ENCODE data around the gene FOXD2. TPM values are rescaled to one million over a fixed set of nuclear protein-coding genes. Genes with fewer than 3 reads are reported as not detected.

FOXD2 gene
- total RNA-seq, 4 donors from 2014 or later: 0.11 TPM; not detected in 3

GRCh38 chr1:47436304-47436978 lies 1.4 kb upstream of the FOXD2 start:
- in situ Hi-C loops (cut with MboI; ENCODE audit: low sequenced_read_pairs in 4 of 4) (loop anchor here in 1 of 4 donors (25.0 kb wide), 2 partner anchors 249 to 276 kb away; partner anchors contain the start of gene PDZK1IP1), intact Hi-C loops (cut with DNase I; ENCODE audit: low total_unique reads) (loop anchor here (2.0 kb wide), 1 partner anchor 274 kb away; no protein-coding TSS in a partner anchor)
- DNase-seq: peak in 1 of 2 donors; percentile 38
- TF ChIP-seq POLR2A (IDR thresholded peaks at IDR 0.05) (no peak), CTCF (IDR thresholded peaks at IDR 0.05 in 4 of 5, conservative IDR thresholded peaks at IDR 0.05 in 1 of 5) (peak; percentile 32 to 77 (median 64))
- Histone ChIP-seq H3K27me3 (peaks cover 66 to 86% (median 77%) of the 10 kb centered on the region in 3 donors), H3K36me3 (no peaks in the 10 kb centered on the region), H3K27ac (peak overlapping the region; percentile 69 to 78 (median 72)), H3K4me3 (peak overlapping the region; percentile 71 to 95 (median 74)), H3K9me3 (no peaks in the 10 kb centered on the region), H3K4me1 (peaks cover 8 to 17% of the 10 kb centered on the region in 2 donors)
- no peak for ATAC-seq

- H3K9me3 ChIP-seq: no peaks in the 10 kb centered on the region
- no peak for TF ChIP-seq CTCF (IDR thresholded peaks at IDR 0.05 in 4 of 5, conservative IDR thresholded peaks at IDR 0.05 in 1 of 5)
- TF ChIP-seq POLR2A (IDR thresholded peaks at IDR 0.05): no peak
- DNase-seq (no peak), ATAC-seq (peak in 1 of 2 donors; percentile 9)
- H3K36me3 ChIP-seq: no peaks in the 10 kb centered on the region
- H3K27ac ChIP-seq: peak overlapping the region; percentile 69 to 78 (median 72)
- in situ Hi-C loops (cut with MboI; ENCODE audit: low sequenced_read_pairs in 4 of 4) (loop anchor here in 1 of 4 donors (25.0 kb wide), 2 partner anchors 250 to 275 kb away; partner anchors contain the start of gene PDZK1IP1), intact Hi-C loops (cut with DNase I; ENCODE audit: low total_unique reads) (loop anchor here (2.0 kb wide), 1 partner anchor 274 kb away; no protein-coding TSS in a partner anchor)
- peaks cover 8 to 17% of the 10 kb centered on the region in 2 donors for H3K4me1 ChIP-seq
- H3K27me3 ChIP-seq: peaks cover 65 to 85% (median 77%) of the 10 kb centered on the region in 3 donors
- H3K4me3 ChIP-seq: peak overlapping the region; percentile 71 to 95 (median 74)
These were observed 831 bp upstream of the FOXD2 start for GRCh38 chr1:47436979-47437446.

- peak overlapping the region in 2 of 4 donors; percentile 73 to 78 for H3K27ac ChIP-seq
- H3K36me3 ChIP-seq: no peaks in the 10 kb centered on the region
- in situ Hi-C loops (cut with MboI; ENCODE audit: low sequenced_read_pairs in 4 of 4) (loop anchor here in 1 of 4 donors (25.0 kb wide), 2 partner anchors 251 to 274 kb away; partner anchors contain the start of gene PDZK1IP1), intact Hi-C loops (cut with DNase I; ENCODE audit: low total_unique reads) (no loop called here)
- TF ChIP-seq POLR2A (IDR thresholded peaks at IDR 0.05): no peak
- TF ChIP-seq CTCF (IDR thresholded peaks at IDR 0.05 in 4 of 5, conservative IDR thresholded peaks at IDR 0.05 in 1 of 5): no peak
- ATAC-seq (no peak), DNase-seq (no peak)
- H3K27me3 ChIP-seq: peaks cover 59 to 81% (median 79%) of the 10 kb centered on the region in 3 donors
- peak overlapping the region; percentile 71 to 95 (median 74) for H3K4me3 ChIP-seq
- no peaks in the 10 kb centered on the region for H3K9me3 ChIP-seq
- peaks cover 8 to 17% of the 10 kb centered on the region in 2 donors for H3K4me1 ChIP-seq
These were observed 547 bp downstream of the FOXD2 start for GRCh38 chr1:47438165-47439016.

- Histone ChIP-seq H3K4me3 (peak overlapping the region in 1 of 4 donors; percentile 71), H3K36me3 (no peaks in the 10 kb centered on the region), H3K9me3 (no peaks in the 10 kb centered on the region), H3K27ac (no peak overlapping the region), H3K4me1 (peaks cover 8 to 13% of the 10 kb centered on the region in 2 donors), H3K27me3 (peaks cover 59 to 81% (median 79%) of the 10 kb centered on the region in 3 donors)
- intact Hi-C loops (cut with DNase I; ENCODE audit: low total_unique reads) (no loop called here), in situ Hi-C loops (cut with MboI; ENCODE audit: low sequenced_read_pairs in 4 of 4) (loop anchor here in 1 of 4 donors (25.0 kb wide), 2 partner anchors 252 to 273 kb away; partner anchors contain the start of gene PDZK1IP1)
- ATAC-seq: no peak
- no peak for TF ChIP-seq CTCF (IDR thresholded peaks at IDR 0.05 in 4 of 5, conservative IDR thresholded peaks at IDR 0.05 in 1 of 5)
- TF ChIP-seq POLR2A (IDR thresholded peaks at IDR 0.05): no peak
- DNase-seq: no peak
These were observed 1.4 kb downstream of the FOXD2 start for GRCh38 chr1:47439017-47439818.

Data from gastrocnemius medialis (tissue), 4 donors.